Measurements from ENCODE around the gene USP20.

USP20 gene

DNA sequence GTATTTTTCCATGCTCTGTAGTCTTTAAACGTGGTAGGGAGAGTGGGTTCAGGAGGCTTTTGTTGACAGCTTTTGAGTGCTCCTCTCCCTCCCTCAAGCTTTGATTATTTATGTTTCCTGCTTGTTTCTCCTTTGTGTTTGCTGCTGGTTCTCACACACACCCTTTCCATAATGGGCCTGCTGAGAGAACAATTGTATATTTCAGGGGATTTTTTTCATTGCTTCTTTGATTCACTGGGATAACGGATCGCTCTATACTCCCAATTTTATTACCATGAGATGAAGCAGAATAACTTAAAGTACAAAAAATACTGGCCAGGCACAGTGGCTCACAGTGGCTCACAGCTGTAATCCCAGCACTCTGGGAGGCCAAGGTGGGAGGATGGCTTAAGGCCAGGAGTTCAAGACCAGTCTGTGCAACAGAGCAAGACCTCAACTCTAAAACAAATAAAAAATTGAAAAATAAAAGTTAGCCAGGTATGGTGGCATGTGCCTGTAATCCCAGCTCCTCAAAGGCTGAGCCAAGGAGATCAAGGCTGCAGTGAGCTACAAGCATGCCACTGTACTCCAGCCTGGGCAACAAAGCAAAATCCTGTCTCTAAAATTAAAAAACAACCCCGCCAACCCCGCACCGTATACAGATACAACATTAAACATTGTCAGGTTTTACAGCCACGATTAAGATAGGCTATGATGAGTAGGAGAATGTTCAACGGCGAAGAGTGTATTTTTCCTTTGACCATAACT, 66.9 kb downstream of the USP20 start:
- Histone ChIP-seq H3K36me3 (ENCODE audit: insufficient read depth, low read length) (peaks cover 65% of the 10 kb centered on the region), H3K27me3 (ENCODE audit: control insufficient read depth in 1 of 2, insufficient read depth in 2 of 2, low read length in 2 of 2) (no peaks in the 10 kb centered on the region), H3K27ac (ENCODE audit: low read depth, low read length) (no peak overlapping the region), H3K9ac (ENCODE audit: low read length) (no peak overlapping the region), H3K9me3 (ENCODE audit: low read length) (no peaks in the 10 kb centered on the region), H3K4me1 (ENCODE audit: insufficient read depth, low read length) (no peaks in the 10 kb centered on the region), H3K4me3 (ENCODE audit: low read depth in 1 of 2, low read length in 2 of 2) (no peak overlapping the region)

DNA sequence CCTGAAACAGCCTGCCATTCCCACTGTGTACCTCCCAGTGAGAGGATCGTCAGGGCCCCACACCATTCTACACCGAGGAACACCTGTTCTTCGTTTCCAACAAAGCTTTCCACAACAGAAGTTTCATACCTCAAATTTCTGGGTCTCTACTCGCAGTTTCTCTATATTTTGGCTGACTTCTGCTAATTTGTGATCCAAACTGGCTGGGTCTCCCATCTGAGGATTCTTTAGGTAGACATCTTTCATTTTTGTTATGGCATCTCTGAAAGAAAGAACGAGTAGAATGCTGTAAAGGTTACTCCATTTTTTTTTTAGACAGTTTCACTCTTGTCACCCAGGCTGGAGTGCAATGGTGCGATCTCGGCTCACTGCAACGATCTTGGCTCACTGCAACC, 67.5 kb downstream of the USP20 start:
- Histone ChIP-seq H3K4me1 (ENCODE audit: insufficient read depth, low read length) (no peaks in the 10 kb centered on the region), H3K27ac (ENCODE audit: low read depth, low read length) (no peak overlapping the region), H3K9me3 (ENCODE audit: low read length) (no peaks in the 10 kb centered on the region), H3K9ac (ENCODE audit: low read length) (no peak overlapping the region), H3K4me3 (ENCODE audit: low read depth in 1 of 2, low read length in 2 of 2) (no peak overlapping the region), H3K27me3 (ENCODE audit: control insufficient read depth in 1 of 2, insufficient read depth in 2 of 2, low read length in 2 of 2) (no peaks in the 10 kb centered on the region), H3K36me3 (ENCODE audit: insufficient read depth, low read length) (peaks cover 70% of the 10 kb centered on the region)

DNA sequence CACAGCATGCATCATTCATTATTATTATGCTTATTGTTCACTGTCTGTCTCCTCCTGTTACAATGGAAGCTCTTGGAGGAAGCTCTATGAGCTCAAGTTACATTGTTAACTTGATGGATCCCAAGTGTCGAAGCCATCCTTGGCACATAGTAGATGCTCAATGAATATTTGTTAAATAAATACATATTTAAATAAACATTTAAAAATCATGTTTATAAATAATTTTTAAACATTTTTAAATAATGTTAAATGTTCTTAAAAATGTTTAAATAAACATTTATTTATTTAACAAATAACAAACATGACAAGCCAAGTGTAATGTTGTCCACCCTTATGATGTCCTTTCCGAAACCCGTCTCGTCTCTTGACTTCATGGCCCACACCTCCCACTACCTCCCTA, 69.5 kb downstream of the USP20 start:
- no peaks in the 10 kb centered on the region for H3K27me3 ChIP-seq (ENCODE audit: control insufficient read depth in 1 of 2, insufficient read depth in 2 of 2, low read length in 2 of 2)
- H3K9ac ChIP-seq (ENCODE audit: low read length) = no peak overlapping the region
- peaks cover 67% of the 10 kb centered on the region for H3K36me3 ChIP-seq (ENCODE audit: insufficient read depth, low read length)
- no peak overlapping the region for H3K27ac ChIP-seq (ENCODE audit: low read depth, low read length)
- no peaks in the 10 kb centered on the region for H3K9me3 ChIP-seq (ENCODE audit: low read length)
- no peaks in the 10 kb centered on the region for H3K4me1 ChIP-seq (ENCODE audit: insufficient read depth, low read length)
- H3K4me3 ChIP-seq (ENCODE audit: low read depth in 1 of 2, low read length in 2 of 2) = no peak overlapping the region

DNA sequence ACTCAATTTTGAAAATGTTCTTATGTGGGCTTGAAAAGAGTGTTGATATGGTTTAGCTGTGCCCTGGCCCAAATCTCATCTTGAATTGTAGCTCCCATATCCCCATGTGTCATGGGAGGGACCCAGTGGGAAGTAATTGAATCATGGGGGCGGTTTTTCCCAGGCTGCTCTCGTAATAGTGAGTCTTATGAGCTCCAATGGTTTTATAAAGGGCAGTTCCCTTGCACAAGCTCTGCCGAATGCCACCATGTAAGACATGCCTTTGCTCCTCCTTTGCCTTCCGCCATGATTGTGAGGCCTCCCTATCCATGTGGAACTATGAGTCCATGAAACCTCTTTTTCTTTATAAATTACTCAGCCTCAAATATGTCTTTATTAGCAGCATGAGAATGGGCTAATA, 71.0 kb downstream of the USP20 start:
- Histone ChIP-seq H3K4me3 (ENCODE audit: low read depth in 1 of 2, low read length in 2 of 2) (no peak overlapping the region), H3K36me3 (ENCODE audit: insufficient read depth, low read length) (peaks cover 59% of the 10 kb centered on the region), H3K27ac (ENCODE audit: low read depth, low read length) (no peak overlapping the region), H3K9ac (ENCODE audit: low read length) (no peak overlapping the region), H3K9me3 (ENCODE audit: low read length) (no peaks in the 10 kb centered on the region), H3K4me1 (ENCODE audit: insufficient read depth, low read length) (no peaks in the 10 kb centered on the region), H3K27me3 (ENCODE audit: control insufficient read depth in 1 of 2, insufficient read depth in 2 of 2, low read length in 2 of 2) (no peaks in the 10 kb centered on the region)

- Histone ChIP-seq H3K27me3 (ENCODE audit: control insufficient read depth in 1 of 2, insufficient read depth in 2 of 2, low read length in 2 of 2) (no peaks in the 10 kb centered on the region), H3K27ac (ENCODE audit: low read depth, low read length) (no peak overlapping the region), H3K9ac (ENCODE audit: low read length) (no peak overlapping the region), H3K4me1 (ENCODE audit: insufficient read depth, low read length) (no peaks in the 10 kb centered on the region), H3K4me3 (ENCODE audit: low read depth in 1 of 2, low read length in 2 of 2) (no peak overlapping the region), H3K9me3 (ENCODE audit: low read length) (no peaks in the 10 kb centered on the region), H3K36me3 (ENCODE audit: insufficient read depth, low read length) (peaks cover 56% of the 10 kb centered on the region)
These were observed 71.9 kb downstream of the USP20 start for GRCh38 chr9:129907201-129907600.

DNA sequence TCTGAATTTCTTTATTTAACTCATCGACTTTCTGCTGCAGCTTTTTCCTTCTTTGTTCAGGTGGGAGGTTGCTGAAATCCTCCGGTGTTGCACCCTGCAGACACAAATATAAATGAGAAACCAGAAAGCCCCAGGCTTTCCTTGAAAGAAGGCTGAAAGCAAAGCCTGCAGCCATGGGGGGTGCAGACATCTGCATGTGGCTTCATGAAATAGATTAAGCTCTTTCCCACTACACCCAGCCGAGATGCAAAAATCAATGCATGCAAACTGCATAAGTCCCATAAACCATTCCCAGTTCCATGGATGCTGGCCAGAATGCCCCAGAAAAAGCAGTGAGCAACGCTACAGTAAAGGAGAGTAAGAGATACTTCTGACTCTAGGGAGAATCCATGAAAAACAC, 73.6 kb downstream of the USP20 start:
- Histone ChIP-seq H3K9me3 (ENCODE audit: low read length) (no peaks in the 10 kb centered on the region), H3K36me3 (ENCODE audit: insufficient read depth, low read length) (peaks cover 46% of the 10 kb centered on the region), H3K27me3 (ENCODE audit: control insufficient read depth in 1 of 2, insufficient read depth in 2 of 2, low read length in 2 of 2) (no peaks in the 10 kb centered on the region), H3K4me1 (ENCODE audit: insufficient read depth, low read length) (no peaks in the 10 kb centered on the region), H3K27ac (ENCODE audit: low read depth, low read length) (no peak overlapping the region), H3K9ac (ENCODE audit: low read length) (no peak overlapping the region), H3K4me3 (ENCODE audit: low read depth in 1 of 2, low read length in 2 of 2) (no peak overlapping the region)

- Histone ChIP-seq H3K4me3 (ENCODE audit: low read depth in 1 of 2, low read length in 2 of 2) (no peak overlapping the region), H3K4me1 (ENCODE audit: insufficient read depth, low read length) (no peaks in the 10 kb centered on the region), H3K27ac (ENCODE audit: low read depth, low read length) (no peak overlapping the region), H3K9me3 (ENCODE audit: low read length) (no peaks in the 10 kb centered on the region), H3K27me3 (ENCODE audit: control insufficient read depth in 1 of 2, insufficient read depth in 2 of 2, low read length in 2 of 2) (no peaks in the 10 kb centered on the region), H3K9ac (ENCODE audit: low read length) (no peak overlapping the region), H3K36me3 (ENCODE audit: insufficient read depth, low read length) (peaks cover 42% of the 10 kb centered on the region)
These were observed 74.6 kb downstream of the USP20 start for GRCh38 chr9:129909851-129910250.

- Histone ChIP-seq H3K4me1 (ENCODE audit: insufficient read depth, low read length) (no peaks in the 10 kb centered on the region), H3K9ac (ENCODE audit: low read length) (no peak overlapping the region), H3K9me3 (ENCODE audit: low read length) (no peaks in the 10 kb centered on the region), H3K27ac (ENCODE audit: low read depth, low read length) (no peak overlapping the region), H3K27me3 (ENCODE audit: control insufficient read depth in 1 of 2, insufficient read depth in 2 of 2, low read length in 2 of 2) (no peaks in the 10 kb centered on the region), H3K36me3 (ENCODE audit: insufficient read depth, low read length) (peaks cover 43% of the 10 kb centered on the region), H3K4me3 (ENCODE audit: low read depth in 1 of 2, low read length in 2 of 2) (no peak overlapping the region)
These were observed 75.6 kb downstream of the USP20 start for GRCh38 chr9:129910628-129911567.

- Histone ChIP-seq H3K9ac (ENCODE audit: low read length) (no peak overlapping the region), H3K4me1 (ENCODE audit: insufficient read depth, low read length) (no peaks in the 10 kb centered on the region), H3K4me3 (ENCODE audit: low read depth in 1 of 2, low read length in 2 of 2) (no peak overlapping the region), H3K27me3 (ENCODE audit: control insufficient read depth in 1 of 2, insufficient read depth in 2 of 2, low read length in 2 of 2) (no peaks in the 10 kb centered on the region), H3K36me3 (ENCODE audit: insufficient read depth, low read length) (peaks cover 24% of the 10 kb centered on the region), H3K9me3 (ENCODE audit: low read length) (no peaks in the 10 kb centered on the region), H3K27ac (ENCODE audit: low read depth, low read length) (no peak overlapping the region)
These were observed 78.8 kb downstream of the USP20 start for GRCh38 chr9:129914051-129914450.

- Histone ChIP-seq H3K27ac (ENCODE audit: low read depth, low read length) (no peak overlapping the region), H3K4me3 (ENCODE audit: low read depth in 1 of 2, low read length in 2 of 2) (no peak overlapping the region), H3K9ac (ENCODE audit: low read length) (no peak overlapping the region), H3K27me3 (ENCODE audit: control insufficient read depth in 1 of 2, insufficient read depth in 2 of 2, low read length in 2 of 2) (no peaks in the 10 kb centered on the region), H3K9me3 (ENCODE audit: low read length) (no peaks in the 10 kb centered on the region), H3K36me3 (ENCODE audit: insufficient read depth, low read length) (peaks cover 27% of the 10 kb centered on the region), H3K4me1 (ENCODE audit: insufficient read depth, low read length) (no peaks in the 10 kb centered on the region)
These were observed 81.4 kb downstream of the USP20 start for GRCh38 chr9:129916707-129917106.

DNA sequence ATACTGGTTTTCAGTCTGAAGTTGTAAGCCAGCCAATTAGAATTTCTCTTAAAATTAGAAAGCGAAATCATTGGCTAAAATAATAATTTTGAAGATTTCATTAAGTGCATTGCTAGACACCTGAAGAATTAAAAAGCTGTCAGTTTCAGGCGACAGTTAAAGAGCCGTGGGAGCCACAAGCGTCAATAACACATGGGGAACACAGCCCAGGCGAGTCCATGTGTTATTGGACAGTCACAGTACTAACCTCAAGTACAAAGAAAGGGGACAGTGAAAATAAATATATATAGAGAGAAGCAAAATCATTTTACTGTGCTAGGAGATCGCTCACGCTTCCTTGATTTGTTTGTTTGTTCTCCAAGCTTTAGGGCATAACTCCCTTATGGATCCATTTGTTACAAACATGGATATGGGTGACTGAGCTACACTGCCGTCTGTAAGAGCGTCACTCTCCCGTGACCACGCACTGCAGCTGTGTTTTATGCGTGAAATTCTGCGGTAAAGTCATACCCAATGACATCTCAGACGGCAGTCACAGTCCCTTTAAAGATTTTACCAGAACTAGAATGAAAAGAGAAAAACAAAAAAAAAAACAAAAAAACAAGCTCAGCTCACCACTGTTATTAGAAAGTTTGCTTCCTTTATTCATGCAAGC, 83.2 kb downstream of the USP20 start:
- no peak overlapping the region for H3K9ac ChIP-seq (ENCODE audit: low read length)
- H3K27me3 ChIP-seq (ENCODE audit: control insufficient read depth in 1 of 2, insufficient read depth in 2 of 2, low read length in 2 of 2) = no peaks in the 10 kb centered on the region
- no peak overlapping the region for H3K4me3 ChIP-seq (ENCODE audit: low read depth in 1 of 2, low read length in 2 of 2)
- H3K36me3 ChIP-seq (ENCODE audit: insufficient read depth, low read length) = peaks cover 37% of the 10 kb centered on the region
- H3K9me3 ChIP-seq (ENCODE audit: low read length) = no peaks in the 10 kb centered on the region
- H3K4me1 ChIP-seq (ENCODE audit: insufficient read depth, low read length) = no peaks in the 10 kb centered on the region
- no peak overlapping the region for H3K27ac ChIP-seq (ENCODE audit: low read depth, low read length)

Measured in muscle layer of colon (tissue), 2 donors.